22Rv1 (cell line): Measurements from ENCODE around the gene PPAN.

Source experiments
- H3K27ac ChIP-seq: fragments of 450-650 bp; 2 replicates; pipeline ENCODE4 v1.5.1; 2017
- ZFX ChIP-seq: fragments of 450-650 bp; IDR thresholded peaks from 2 replicates; pipeline ENCODE4 v1.6.1; 2017; ENCODE audit warnings: antibody characterized with exemption, borderline replicate concordance
- TF ChIP-seq, protein P1 (sequence below): fragments of 450-650 bp; IDR thresholded peaks from 2 replicates; pipeline ENCODE4 v1.5.1; 2017; ENCODE audit warnings: mild to moderate bottlenecking

Gene PPAN

GRCh38 chr19:10151521-10151920 is 45.4 kb downstream of the PPAN start:
- TF ChIP-seq, protein P1, sequence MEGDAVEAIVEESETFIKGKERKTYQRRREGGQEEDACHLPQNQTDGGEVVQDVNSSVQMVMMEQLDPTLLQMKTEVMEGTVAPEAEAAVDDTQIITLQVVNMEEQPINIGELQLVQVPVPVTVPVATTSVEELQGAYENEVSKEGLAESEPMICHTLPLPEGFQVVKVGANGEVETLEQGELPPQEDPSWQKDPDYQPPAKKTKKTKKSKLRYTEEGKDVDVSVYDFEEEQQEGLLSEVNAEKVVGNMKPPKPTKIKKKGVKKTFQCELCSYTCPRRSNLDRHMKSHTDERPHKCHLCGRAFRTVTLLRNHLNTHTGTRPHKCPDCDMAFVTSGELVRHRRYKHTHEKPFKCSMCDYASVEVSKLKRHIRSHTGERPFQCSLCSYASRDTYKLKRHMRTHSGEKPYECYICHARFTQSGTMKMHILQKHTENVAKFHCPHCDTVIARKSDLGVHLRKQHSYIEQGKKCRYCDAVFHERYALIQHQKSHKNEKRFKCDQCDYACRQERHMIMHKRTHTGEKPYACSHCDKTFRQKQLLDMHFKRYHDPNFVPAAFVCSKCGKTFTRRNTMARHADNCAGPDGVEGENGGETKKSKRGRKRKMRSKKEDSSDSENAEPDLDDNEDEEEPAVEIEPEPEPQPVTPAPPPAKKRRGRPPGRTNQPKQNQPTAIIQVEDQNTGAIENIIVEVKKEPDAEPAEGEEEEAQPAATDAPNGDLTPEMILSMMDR: no peak
- no peak for TF ChIP-seq ZFX
- H3K27ac ChIP-seq: no peak overlapping the region

GRCh38 chr19:10152100-10152499 is 45.9 kb downstream of the PPAN start:
- no peak for TF ChIP-seq ZFX
- TF ChIP-seq, protein P1: no peak
- H3K27ac ChIP-seq: no peak overlapping the region

DNA sequence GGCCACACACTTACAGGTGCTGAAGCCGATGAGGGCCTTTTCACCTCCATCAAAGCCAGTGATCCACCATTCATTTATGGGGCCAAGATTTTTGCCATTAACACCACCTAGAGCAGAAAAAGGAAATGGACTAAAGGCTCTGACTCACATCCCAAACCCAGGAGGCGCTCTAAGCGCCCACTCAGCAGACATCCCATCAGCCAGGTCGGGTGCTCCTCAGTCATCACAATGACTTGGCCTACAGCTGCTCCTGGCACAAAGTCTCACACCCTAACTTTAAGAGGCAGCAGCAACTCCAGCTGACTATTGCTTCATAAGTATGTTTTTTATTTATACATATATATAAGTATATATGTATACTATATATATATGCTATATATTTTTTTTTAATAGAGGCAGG is 49.7 kb downstream of the PPAN start:
- TF ChIP-seq, protein P1: no peak
- TF ChIP-seq ZFX: no peak
- no peak overlapping the region for H3K27ac ChIP-seq

GRCh38 chr19:10158071-10158470 is 51.9 kb downstream of the PPAN start:
- TF ChIP-seq, protein P1: no peak
- no peak for TF ChIP-seq ZFX

GRCh38 chr19:10158485-10158884 is 52.3 kb downstream of the PPAN start:
- H3K27ac ChIP-seq: no peak overlapping the region
- no peak for TF ChIP-seq ZFX
- TF ChIP-seq, protein P1: no peak

More at GRCh38 chr19:10158071-10158470, 51.9 kb downstream of the PPAN start:
- H3K27ac ChIP-seq: no peak overlapping the region

DNA sequence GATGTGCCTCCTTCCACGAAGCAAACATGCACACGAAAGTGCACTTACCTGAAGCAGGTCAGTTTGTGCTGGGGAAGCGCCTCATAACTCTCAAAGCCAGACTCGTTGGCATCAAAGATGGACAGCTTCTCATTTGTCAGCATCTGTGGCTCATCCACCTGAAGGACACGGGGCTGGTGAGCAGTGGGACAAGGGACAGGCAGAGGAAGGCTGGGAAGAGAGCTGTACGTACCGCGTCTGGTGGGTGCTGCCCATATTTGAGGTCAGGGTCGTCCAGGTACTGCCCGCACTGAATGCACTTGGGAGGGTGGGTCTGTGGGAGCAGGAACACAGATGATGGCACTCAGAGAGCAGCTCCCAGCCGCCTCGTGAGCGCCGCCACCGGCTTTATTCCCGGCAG is 53.4 kb downstream of the PPAN start:
- no peak overlapping the region for H3K27ac ChIP-seq
- TF ChIP-seq, protein P1: no peak
- TF ChIP-seq ZFX: no peak
